ENCODE data around the gene VWA7.

The VWA7 gene

DNA sequence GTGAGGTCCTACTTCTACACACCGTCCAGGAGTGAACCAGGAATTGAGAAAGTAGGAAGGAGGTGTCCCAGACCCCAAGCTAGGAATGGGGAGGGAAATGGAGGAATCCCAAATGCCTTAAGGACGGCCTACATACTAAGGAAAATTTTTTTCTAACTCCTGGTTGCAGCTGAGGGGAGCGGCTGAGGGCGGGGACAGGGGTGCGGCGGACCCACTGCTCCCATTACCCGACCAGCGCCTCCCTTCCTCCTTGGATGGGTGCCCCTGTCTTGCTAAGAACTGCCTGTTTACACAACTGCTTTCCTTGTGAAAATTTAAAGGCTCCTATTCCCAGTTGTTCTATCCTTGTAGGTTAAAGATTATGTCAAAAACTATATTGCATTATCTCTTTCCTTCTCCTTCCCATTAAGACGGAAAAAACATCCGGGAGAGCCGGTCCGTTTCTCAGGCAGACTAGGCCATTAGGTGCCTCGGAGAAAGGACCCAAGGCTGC lies 49.7 kb upstream of the VWA7 start (continued):
- TF ChIP-seq ZNF623 (tag by site-specific recombination; IDR thresholded peaks at IDR 0.05) (no peak), ZNF433 (tag by site-specific recombination; IDR thresholded peaks at IDR 0.05; ENCODE audit: low read depth) (no peak), ZNF426 (tag by site-specific recombination; IDR thresholded peaks at IDR 0.05) (no peak), ZNF768 (tag by site-specific recombination; IDR thresholded peaks at IDR 0.05) (no peak), KLF10 (tag by site-specific recombination; IDR thresholded peaks at IDR 0.05) (peak; percentile 96), ZNF341 (tag by site-specific recombination; IDR thresholded peaks at IDR 0.05; ENCODE audit: low read depth) (no peak), SP2 (tag by site-specific recombination; IDR thresholded peaks at IDR 0.05) (no peak), GFI1B (tag by site-specific recombination; IDR thresholded peaks at IDR 0.05) (no peak), ZNF837 (tag by site-specific recombination; IDR thresholded peaks at IDR 0.05) (no peak), ZNF548 (tag by site-specific recombination; IDR thresholded peaks at IDR 0.05) (no peak), ZNF510 (tag by site-specific recombination; IDR thresholded peaks at IDR 0.05; ENCODE audit: insufficient replicate concordance) (no peak), ZFP41 (tag by site-specific recombination; IDR thresholded peaks at IDR 0.05; ENCODE audit: borderline replicate concordance) (no peak), ZSCAN16 (tag by site-specific recombination; IDR thresholded peaks at IDR 0.05) (no peak), YY2 (tag by site-specific recombination; IDR thresholded peaks at IDR 0.05) (peak; percentile 45; the same call in 1 of the 2 replicates), ZNF404 (tag by site-specific recombination; IDR thresholded peaks at IDR 0.05) (no peak), ZNF24 (tag by site-specific recombination; IDR thresholded peaks at IDR 0.05) (no peak; the same call in 1 of the 2 replicates), REPIN1 (tag by site-specific recombination; IDR thresholded peaks at IDR 0.05; ENCODE audit: low read depth) (no peak)
- TF ChIP-seq, protein P1, sequence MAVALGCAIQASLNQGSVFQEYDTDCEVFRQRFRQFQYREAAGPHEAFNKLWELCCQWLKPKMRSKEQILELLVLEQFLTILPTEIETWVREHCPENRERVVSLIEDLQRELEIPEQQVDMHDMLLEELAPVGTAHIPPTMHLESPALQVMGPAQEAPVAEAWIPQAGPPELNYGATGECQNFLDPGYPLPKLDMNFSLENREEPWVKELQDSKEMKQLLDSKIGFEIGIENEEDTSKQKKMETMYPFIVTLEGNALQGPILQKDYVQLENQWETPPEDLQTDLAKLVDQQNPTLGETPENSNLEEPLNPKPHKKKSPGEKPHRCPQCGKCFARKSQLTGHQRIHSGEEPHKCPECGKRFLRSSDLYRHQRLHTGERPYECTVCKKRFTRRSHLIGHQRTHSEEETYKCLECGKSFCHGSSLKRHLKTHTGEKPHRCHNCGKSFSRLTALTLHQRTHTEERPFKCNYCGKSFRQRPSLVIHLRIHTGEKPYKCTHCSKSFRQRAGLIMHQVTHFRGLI (tag by site-specific recombination; IDR thresholded peaks at IDR 0.05) = 0 out of 2 replicates have a peak, but pooled peaks have one; percentile 22
- TF ChIP-seq, protein P2, sequence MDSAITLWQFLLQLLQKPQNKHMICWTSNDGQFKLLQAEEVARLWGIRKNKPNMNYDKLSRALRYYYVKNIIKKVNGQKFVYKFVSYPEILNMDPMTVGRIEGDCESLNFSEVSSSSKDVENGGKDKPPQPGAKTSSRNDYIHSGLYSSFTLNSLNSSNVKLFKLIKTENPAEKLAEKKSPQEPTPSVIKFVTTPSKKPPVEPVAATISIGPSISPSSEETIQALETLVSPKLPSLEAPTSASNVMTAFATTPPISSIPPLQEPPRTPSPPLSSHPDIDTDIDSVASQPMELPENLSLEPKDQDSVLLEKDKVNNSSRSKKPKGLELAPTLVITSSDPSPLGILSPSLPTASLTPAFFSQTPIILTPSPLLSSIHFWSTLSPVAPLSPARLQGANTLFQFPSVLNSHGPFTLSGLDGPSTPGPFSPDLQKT (IDR thresholded peaks at IDR 0.05; ENCODE audit: borderline replicate concordance, low read depth, low read length) = no peak
- TF ChIP-seq, protein P3, sequence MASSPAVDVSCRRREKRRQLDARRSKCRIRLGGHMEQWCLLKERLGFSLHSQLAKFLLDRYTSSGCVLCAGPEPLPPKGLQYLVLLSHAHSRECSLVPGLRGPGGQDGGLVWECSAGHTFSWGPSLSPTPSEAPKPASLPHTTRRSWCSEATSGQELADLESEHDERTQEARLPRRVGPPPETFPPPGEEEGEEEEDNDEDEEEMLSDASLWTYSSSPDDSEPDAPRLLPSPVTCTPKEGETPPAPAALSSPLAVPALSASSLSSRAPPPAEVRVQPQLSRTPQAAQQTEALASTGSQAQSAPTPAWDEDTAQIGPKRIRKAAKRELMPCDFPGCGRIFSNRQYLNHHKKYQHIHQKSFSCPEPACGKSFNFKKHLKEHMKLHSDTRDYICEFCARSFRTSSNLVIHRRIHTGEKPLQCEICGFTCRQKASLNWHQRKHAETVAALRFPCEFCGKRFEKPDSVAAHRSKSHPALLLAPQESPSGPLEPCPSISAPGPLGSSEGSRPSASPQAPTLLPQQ (tag by site-specific recombination; IDR thresholded peaks at IDR 0.05) = peak; percentile 86
- TF ChIP-seq, protein P4, sequence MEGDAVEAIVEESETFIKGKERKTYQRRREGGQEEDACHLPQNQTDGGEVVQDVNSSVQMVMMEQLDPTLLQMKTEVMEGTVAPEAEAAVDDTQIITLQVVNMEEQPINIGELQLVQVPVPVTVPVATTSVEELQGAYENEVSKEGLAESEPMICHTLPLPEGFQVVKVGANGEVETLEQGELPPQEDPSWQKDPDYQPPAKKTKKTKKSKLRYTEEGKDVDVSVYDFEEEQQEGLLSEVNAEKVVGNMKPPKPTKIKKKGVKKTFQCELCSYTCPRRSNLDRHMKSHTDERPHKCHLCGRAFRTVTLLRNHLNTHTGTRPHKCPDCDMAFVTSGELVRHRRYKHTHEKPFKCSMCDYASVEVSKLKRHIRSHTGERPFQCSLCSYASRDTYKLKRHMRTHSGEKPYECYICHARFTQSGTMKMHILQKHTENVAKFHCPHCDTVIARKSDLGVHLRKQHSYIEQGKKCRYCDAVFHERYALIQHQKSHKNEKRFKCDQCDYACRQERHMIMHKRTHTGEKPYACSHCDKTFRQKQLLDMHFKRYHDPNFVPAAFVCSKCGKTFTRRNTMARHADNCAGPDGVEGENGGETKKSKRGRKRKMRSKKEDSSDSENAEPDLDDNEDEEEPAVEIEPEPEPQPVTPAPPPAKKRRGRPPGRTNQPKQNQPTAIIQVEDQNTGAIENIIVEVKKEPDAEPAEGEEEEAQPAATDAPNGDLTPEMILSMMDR (tag by site-specific recombination; IDR thresholded peaks at IDR 0.05) = peak; percentile 18; the same call in 1 of the 2 replicates
- TF ChIP-seq, protein P5, sequence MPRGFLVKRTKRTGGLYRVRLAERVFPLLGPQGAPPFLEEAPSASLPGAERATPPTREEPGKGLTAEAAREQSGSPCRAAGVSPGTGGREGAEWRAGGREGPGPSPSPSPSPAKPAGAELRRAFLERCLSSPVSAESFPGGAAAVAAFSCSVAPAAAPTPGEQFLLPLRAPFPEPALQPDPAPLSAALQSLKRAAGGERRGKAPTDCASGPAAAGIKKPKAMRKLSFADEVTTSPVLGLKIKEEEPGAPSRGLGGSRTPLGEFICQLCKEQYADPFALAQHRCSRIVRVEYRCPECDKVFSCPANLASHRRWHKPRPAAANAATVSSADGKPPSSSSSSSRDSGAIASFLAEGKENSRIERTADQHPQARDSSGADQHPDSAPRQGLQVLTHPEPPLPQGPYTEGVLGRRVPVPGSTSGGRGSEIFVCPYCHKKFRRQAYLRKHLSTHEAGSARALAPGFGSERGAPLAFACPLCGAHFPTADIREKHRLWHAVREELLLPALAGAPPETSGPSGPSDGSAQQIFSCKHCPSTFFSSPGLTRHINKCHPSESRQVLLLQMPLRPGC (tag by site-specific recombination; IDR thresholded peaks at IDR 0.05) = no peak
- TF ChIP-seq, protein P6, sequence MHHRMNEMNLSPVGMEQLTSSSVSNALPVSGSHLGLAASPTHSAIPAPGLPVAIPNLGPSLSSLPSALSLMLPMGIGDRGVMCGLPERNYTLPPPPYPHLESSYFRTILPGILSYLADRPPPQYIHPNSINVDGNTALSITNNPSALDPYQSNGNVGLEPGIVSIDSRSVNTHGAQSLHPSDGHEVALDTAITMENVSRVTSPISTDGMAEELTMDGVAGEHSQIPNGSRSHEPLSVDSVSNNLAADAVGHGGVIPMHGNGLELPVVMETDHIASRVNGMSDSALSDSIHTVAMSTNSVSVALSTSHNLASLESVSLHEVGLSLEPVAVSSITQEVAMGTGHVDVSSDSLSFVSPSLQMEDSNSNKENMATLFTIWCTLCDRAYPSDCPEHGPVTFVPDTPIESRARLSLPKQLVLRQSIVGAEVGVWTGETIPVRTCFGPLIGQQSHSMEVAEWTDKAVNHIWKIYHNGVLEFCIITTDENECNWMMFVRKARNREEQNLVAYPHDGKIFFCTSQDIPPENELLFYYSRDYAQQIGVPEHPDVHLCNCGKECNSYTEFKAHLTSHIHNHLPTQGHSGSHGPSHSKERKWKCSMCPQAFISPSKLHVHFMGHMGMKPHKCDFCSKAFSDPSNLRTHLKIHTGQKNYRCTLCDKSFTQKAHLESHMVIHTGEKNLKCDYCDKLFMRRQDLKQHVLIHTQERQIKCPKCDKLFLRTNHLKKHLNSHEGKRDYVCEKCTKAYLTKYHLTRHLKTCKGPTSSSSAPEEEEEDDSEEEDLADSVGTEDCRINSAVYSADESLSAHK (tag by site-specific recombination; IDR thresholded peaks at IDR 0.05) = 0 out of 2 replicates have a peak, but pooled peaks have one; percentile 19
- TF ChIP-seq, protein P7, sequence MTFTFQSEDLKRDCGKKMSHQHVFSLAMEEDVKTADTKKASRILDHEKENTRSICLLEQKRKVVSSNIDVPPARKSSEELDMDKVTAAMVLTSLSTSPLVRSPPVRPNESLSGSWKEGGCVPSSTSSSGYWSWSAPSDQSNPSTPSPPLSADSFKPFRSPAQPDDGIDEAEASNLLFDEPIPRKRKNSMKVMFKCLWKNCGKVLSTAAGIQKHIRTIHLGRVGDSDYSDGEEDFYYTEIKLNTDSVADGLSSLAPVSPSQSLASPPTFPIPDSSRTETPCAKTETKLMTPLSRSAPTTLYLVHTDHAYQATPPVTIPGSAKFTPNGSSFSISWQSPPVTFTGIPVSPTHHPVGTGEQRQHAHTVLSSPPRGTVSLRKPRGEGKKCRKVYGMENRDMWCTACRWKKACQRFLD (tag by site-specific recombination; IDR thresholded peaks at IDR 0.05) = no peak
- TF ChIP-seq, protein P8, sequence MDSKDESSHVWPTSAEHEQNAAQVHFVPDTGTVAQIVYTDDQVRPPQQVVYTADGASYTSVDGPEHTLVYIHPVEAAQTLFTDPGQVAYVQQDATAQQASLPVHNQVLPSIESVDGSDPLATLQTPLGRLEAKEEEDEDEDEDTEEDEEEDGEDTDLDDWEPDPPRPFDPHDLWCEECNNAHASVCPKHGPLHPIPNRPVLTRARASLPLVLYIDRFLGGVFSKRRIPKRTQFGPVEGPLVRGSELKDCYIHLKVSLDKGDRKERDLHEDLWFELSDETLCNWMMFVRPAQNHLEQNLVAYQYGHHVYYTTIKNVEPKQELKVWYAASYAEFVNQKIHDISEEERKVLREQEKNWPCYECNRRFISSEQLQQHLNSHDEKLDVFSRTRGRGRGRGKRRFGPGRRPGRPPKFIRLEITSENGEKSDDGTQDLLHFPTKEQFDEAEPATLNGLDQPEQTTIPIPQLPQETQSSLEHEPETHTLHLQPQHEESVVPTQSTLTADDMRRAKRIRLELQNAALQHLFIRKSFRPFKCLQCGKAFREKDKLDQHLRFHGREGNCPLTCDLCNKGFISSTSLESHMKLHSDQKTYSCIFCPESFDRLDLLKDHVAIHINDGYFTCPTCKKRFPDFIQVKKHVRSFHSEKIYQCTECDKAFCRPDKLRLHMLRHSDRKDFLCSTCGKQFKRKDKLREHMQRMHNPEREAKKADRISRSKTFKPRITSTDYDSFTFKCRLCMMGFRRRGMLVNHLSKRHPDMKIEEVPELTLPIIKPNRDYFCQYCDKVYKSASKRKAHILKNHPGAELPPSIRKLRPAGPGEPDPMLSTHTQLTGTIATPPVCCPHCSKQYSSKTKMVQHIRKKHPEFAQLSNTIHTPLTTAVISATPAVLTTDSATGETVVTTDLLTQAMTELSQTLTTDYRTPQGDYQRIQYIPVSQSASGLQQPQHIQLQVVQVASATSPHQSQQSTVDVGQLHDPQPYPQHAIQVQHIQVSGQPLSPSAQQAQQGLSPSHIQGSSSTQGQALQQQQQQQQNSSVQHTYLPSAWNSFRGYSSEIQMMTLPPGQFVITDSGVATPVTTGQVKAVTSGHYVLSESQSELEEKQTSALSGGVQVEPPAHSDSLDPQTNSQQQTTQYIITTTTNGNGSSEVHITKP (tag by site-specific recombination; IDR thresholded peaks at IDR 0.05) = peak; percentile 94
